IMR-90 (cell line): ENCODE measurements around the gene ANKMY1. TPM values are rescaled to one million over a fixed set of nuclear protein-coding genes. Genes with fewer than 3 reads are reported as not detected.

Source experiments
- ATAC-seq: fragments of 200-7000 bp; cut with Tn5 transposase; 2 replicates; pipeline ENCODE4 v1.9.1; 2020; ENCODE audit warnings: low read depth, mild to moderate bottlenecking, moderate library complexity
- BruUV-seq: library from RNA; stranded (reverse); fragments of 400-500 nt; replicated peaks from 2 replicates; lab custom pipeline; 2021; lab: Mats Ljungman, UMichigan
- CTCF ChIA-PET: fragments of 300-600 bp; formaldehyde crosslinking; extraction: SDS; loops from one replicate; lab custom pipeline; 2021; ENCODE audit warnings: antibody characterized with exemption; lab: Yijun Ruan, JAX
- POLR2A ChIA-PET: fragments of 300-600 bp; sonication (Branson Sonifier 250); formaldehyde crosslinking; loops from one replicate; lab custom pipeline; 2022; ENCODE audit warnings: antibody characterized with exemption; ENCODE audit not compliant: unreplicated experiment; lab: Charles Lee
- DNase-seq: peaks from one replicate; pipeline ENCODE4 v3.0.0; 2013
- H2AFZ ChIP-seq: replicated peaks from 2 replicates; pipeline ENCODE3; 2013; ENCODE audit warnings: low read length, mild to moderate bottlenecking; ENCODE audit not compliant: poor library complexity
- H2AK5ac ChIP-seq: 2 replicates; pipeline ENCODE4 v1.6.1; 2013; ENCODE audit warnings: low read depth, low read length, inconsistent platforms
- H2AK9ac ChIP-seq: replicated peaks from 2 replicates; pipeline ENCODE3; 2013; ENCODE audit warnings: mild to moderate bottlenecking, low read depth, low read length, moderate library complexity; ENCODE audit not compliant: poor library complexity
- H2BK120ac ChIP-seq: 2 replicates; pipeline ENCODE4 v1.6.1; 2013; ENCODE audit warnings: low read depth, low read length, inconsistent platforms
- H2BK15ac ChIP-seq: 3 replicates; pipeline ENCODE4 v1.6.1; 2013; ENCODE audit warnings: low read depth, low read length, inconsistent platforms
- H2BK20ac ChIP-seq: 2 replicates; pipeline ENCODE4 v1.6.1; 2013; ENCODE audit warnings: low read depth, mild to moderate bottlenecking, inconsistent platforms, low read length, moderate library complexity
- H2BK5ac ChIP-seq: 2 replicates; pipeline ENCODE4 v1.6.1; 2013; ENCODE audit warnings: mild to moderate bottlenecking, low read depth, low read length, inconsistent platforms; ENCODE audit not compliant: poor library complexity, severe bottlenecking
- H3K14ac ChIP-seq: replicated peaks from 2 replicates; pipeline ENCODE4 v1.6.1; 2013; ENCODE audit warnings: low read depth, low read length, inconsistent platforms
- H3K18ac ChIP-seq: 2 replicates; pipeline ENCODE4 v1.6.1; 2013; ENCODE audit warnings: low read depth, low read length, control low read depth
- H3K23ac ChIP-seq: 2 replicates; pipeline ENCODE4 v1.6.1; 2013; ENCODE audit warnings: low read depth, low read length, inconsistent platforms
- H3K27ac ChIP-seq: 2 replicates; pipeline ENCODE4 v1.5.1; 2013; ENCODE audit warnings: mild to moderate bottlenecking, control low read depth, low read length; ENCODE audit not compliant: insufficient read depth
- H3K27me3 ChIP-seq: 2 replicates; pipeline ENCODE4 v1.6.1; 2013; ENCODE audit warnings: low read length; ENCODE audit not compliant: control insufficient read depth, insufficient read depth
- H3K36me3 ChIP-seq: 2 replicates; pipeline ENCODE4 v1.6.1; 2013; ENCODE audit warnings: low read length, mixed read lengths; ENCODE audit not compliant: control insufficient read depth, insufficient read depth
- H3K4ac ChIP-seq: 2 replicates; pipeline ENCODE4 v1.6.1; 2013; ENCODE audit warnings: low read depth, low read length, inconsistent platforms
- H3K4me1 ChIP-seq: 2 replicates; pipeline ENCODE4 v1.6.1; 2013; ENCODE audit warnings: low read length, mixed read lengths; ENCODE audit not compliant: control insufficient read depth, insufficient read depth
- H3K4me2 ChIP-seq: 2 replicates; pipeline ENCODE4 v1.6.1; 2013; ENCODE audit warnings: low read depth, mild to moderate bottlenecking, control low read depth, low read length, moderate library complexity
- H3K4me3 ChIP-seq: 2 replicates; pipeline ENCODE4 v1.5.1; 2013; ENCODE audit warnings: low read depth, mild to moderate bottlenecking, control low read depth, low read length, moderate library complexity; ENCODE audit not compliant: insufficient read depth
- H3K56ac ChIP-seq: 2 replicates; pipeline ENCODE4 v1.6.1; 2013; ENCODE audit warnings: low read length, inconsistent platforms; ENCODE audit not compliant: insufficient read depth; ENCODE audit errors: extremely low read depth
- H3K79me1 ChIP-seq, 2 experiments: 2 replicates each; pipeline ENCODE4 v1.6.1; 2013; ENCODE audit warnings: low read length in 2 of 2, inconsistent platforms in 1 of 2, low read depth in 1 of 2
- H3K9ac ChIP-seq: 2 replicates; pipeline ENCODE4 v1.6.1; 2013; ENCODE audit warnings: low read depth, low read length, control low read depth
- H3K9me1 ChIP-seq: 2 replicates; pipeline ENCODE4 v1.6.1; 2013; ENCODE audit warnings: low read length, inconsistent platforms; ENCODE audit not compliant: insufficient read depth
- H3K9me3 ChIP-seq: 2 replicates; pipeline ENCODE4 v1.6.1; 2013; ENCODE audit warnings: low read length; ENCODE audit not compliant: control insufficient read depth, insufficient read depth
- H4K20me1 ChIP-seq: 2 replicates; pipeline ENCODE4 v1.6.1; 2013; ENCODE audit warnings: low read length, inconsistent platforms; ENCODE audit not compliant: insufficient read depth
- H4K5ac ChIP-seq: 2 replicates; pipeline ENCODE4 v1.6.1; 2013; ENCODE audit warnings: mild to moderate bottlenecking, low read depth, low read length, control low read depth
- H4K8ac ChIP-seq, 2 experiments: 2 replicates each; pipeline ENCODE4 v1.6.1; 2013; ENCODE audit warnings: low read depth in 2 of 2, low read length in 2 of 2, control low read depth in 1 of 2, inconsistent platforms in 1 of 2
- H4K91ac ChIP-seq: 2 replicates; pipeline ENCODE4 v1.6.1; 2013; ENCODE audit warnings: low read depth, low read length, inconsistent platforms; ENCODE audit not compliant: insufficient read depth
- CEBPB ChIP-seq: IDR thresholded peaks from 2 replicates; pipeline ENCODE4 v1.6.1; 2012; ENCODE audit warnings: low read depth, low read length, improper control_type of control experiment
- ELK1 ChIP-seq: fragments of 150-350 bp; IDR thresholded peaks from 2 replicates; pipeline ENCODE4 v1.6.1; 2016; ENCODE audit warnings: low read depth, mild to moderate bottlenecking, low read length, moderate library complexity, borderline replicate concordance
- FOS ChIP-seq: fragments of 150-350 bp; IDR thresholded peaks from 2 replicates; pipeline ENCODE4 v1.6.1; 2016; ENCODE audit warnings: low read depth, low read length
- MXI1 ChIP-seq: IDR thresholded peaks from 2 replicates; pipeline ENCODE4 v1.6.1; 2012; ENCODE audit warnings: low read depth, mild to moderate bottlenecking, low read length, moderate library complexity, borderline replicate concordance
- NFE2L2 ChIP-seq: fragments of 150-350 bp; IDR thresholded peaks from 2 replicates; pipeline ENCODE4 v1.6.1; 2016; ENCODE audit warnings: low read depth, mild to moderate bottlenecking, low read length
- POLR2A ChIP-seq: IDR thresholded peaks from 2 replicates; pipeline ENCODE4 v1.6.1; 2012; ENCODE audit warnings: mild to moderate bottlenecking, low read depth, low read length
- RFX5 ChIP-seq: IDR thresholded peaks from 2 replicates; pipeline ENCODE4 v1.8.0; 2012; ENCODE audit warnings: low read depth, mild to moderate bottlenecking, low read length, moderate library complexity
- WGBS, 2 experiments: methylation state at CpG; one replicate each; pipeline versions ENCODE4 v1.1.5 to v1.1.7; 2013; ENCODE audit warnings: missing lambda C conversion rate in 2 of 2; ENCODE audit not compliant: insufficient read length in 1 of 2; ENCODE audit errors: extremely low coverage in 2 of 2; 5-methylcytosine and 5-hydroxymethylcytosine counted together
- dilution Hi-C: fragments of 300-500 bp; cut with HindIII; formaldehyde crosslinking; loops from one replicate; pipeline ENCODE4 v1.14.3; 2018; ENCODE audit warnings: low sequenced_read_pairs; ENCODE audit not compliant: unreplicated experiment
- in situ Hi-C: fragments of 300-500 bp; cut with MboI; formaldehyde crosslinking; loops from 3 replicates; pipeline ENCODE4 v1.14.3; 2019; ENCODE audit warnings: low sequenced_read_pairs, inconsistent platforms, mixed read lengths
- intact Hi-C: fragments of 100-400 bp; cut with micrococcal nuclease; formaldehyde crosslinking; loops from 2 replicates; pipeline ENCODE4 v1.10.0; 2022
- polyA plus RNA-seq, 3 experiments: library from polyadenylated mRNA; depleted of rRNA; stranded (reverse); fragments of >200 nt; gene quantifications; 2 replicates each; pipeline ENCODE4 v1.2.3, GENCODE V29; 2012; ENCODE audit warnings: low replicate concordance in 1 of 3
- total RNA-seq: library from RNA; depleted of rRNA; stranded (reverse); fragments of >200 nt; gene quantifications from 2 replicates; pipeline ENCODE4 v1.2.3, GENCODE V29; 2012
- TF ChIP-seq, protein P1 (sequence below): conservative IDR thresholded peaks from 2 replicates; pipeline ENCODE4 v1.5.1; 2012; ENCODE audit warnings: mild to moderate bottlenecking, low read depth, low read length, improper control_type of control experiment

The ANKMY1 gene
- total and polyA plus RNA-seq, 2 of the 4 experiments (the other 2 are of a cell fraction) = 2.9 to 5.5 TPM

DNA sequence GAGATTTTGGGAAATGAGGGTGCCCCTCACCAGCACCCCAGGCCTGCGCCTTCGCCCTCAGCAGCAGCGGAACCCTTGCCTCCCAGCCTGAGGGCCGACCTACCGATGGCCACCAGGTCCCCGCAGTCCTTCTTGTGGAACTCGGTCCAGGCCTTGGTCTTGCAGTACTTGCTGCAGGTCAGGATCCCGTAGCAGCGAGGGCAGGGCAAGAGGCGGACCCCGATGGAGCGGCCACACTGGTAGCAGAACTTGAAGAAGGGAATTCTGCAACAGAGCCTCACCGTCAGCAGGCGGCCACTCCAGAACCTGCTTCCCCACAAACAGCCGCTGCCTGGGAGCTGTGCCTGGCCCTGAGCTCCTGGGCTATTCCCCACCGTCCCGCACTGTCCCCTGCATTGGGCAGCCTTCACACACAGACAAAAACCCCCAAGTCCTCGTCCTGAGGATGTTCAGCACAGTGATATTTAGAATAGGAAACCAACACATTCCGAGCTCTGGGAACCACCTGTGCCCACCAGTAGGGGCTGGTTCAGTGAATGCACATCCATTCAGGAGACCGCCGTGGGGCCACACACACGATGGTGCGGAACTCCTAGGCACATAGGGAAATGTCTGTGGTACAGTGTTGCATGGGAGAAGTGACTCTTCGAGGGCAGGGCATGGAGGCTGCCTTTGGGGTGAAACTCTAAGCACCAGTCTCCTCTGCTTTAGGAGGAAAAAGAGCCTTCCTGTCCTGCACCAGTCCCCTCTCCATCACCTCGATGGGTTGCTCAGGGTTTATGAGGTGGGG, 76.8 kb downstream of the ANKMY1 start:
- Histone ChIP-seq H4K91ac (no peak overlapping the region), H2BK5ac (no peak overlapping the region), H3K4me2 (no peak overlapping the region), H4K20me1 (no peaks in the 10 kb centered on the region), H3K4me3 (no peak overlapping the region), H3K56ac (no peak overlapping the region), H3K27ac (no peak overlapping the region), H2AK5ac (no peak overlapping the region), H3K4me1 (no peaks in the 10 kb centered on the region), H2AK9ac (no peak overlapping the region), H3K27me3 (no peaks in the 10 kb centered on the region), H2BK120ac (no peak overlapping the region), H3K79me1 (no peaks in the 10 kb centered on the region), H4K5ac (no peak overlapping the region), H3K9me1 (no peaks in the 10 kb centered on the region), H2BK20ac (no peak overlapping the region), H2AFZ (no peak overlapping the region), H2BK15ac (no peak overlapping the region), H3K23ac (no peak overlapping the region), H3K4ac (no peak overlapping the region), H4K8ac (no peak overlapping the region), H3K9ac (no peak overlapping the region), H3K14ac (no peak overlapping the region), H3K9me3 (no peaks in the 10 kb centered on the region), H3K18ac (no peak overlapping the region), H3K36me3 (no peaks in the 10 kb centered on the region)
- intact Hi-C loops (no loop called here), dilution Hi-C loops (no loop called here), in situ Hi-C loops (no loop called here)
- DNase-seq = no peak
- POLR2A ChIA-PET = no interaction called here
- no TSS peak for BruUV-seq
- no CpG with 5 or more reads among the region's 25 CpGs for WGBS, 2 experiments
- CTCF ChIA-PET = no interaction called here
- TF ChIP-seq RFX5 = no peak
- TF ChIP-seq, protein P1, sequence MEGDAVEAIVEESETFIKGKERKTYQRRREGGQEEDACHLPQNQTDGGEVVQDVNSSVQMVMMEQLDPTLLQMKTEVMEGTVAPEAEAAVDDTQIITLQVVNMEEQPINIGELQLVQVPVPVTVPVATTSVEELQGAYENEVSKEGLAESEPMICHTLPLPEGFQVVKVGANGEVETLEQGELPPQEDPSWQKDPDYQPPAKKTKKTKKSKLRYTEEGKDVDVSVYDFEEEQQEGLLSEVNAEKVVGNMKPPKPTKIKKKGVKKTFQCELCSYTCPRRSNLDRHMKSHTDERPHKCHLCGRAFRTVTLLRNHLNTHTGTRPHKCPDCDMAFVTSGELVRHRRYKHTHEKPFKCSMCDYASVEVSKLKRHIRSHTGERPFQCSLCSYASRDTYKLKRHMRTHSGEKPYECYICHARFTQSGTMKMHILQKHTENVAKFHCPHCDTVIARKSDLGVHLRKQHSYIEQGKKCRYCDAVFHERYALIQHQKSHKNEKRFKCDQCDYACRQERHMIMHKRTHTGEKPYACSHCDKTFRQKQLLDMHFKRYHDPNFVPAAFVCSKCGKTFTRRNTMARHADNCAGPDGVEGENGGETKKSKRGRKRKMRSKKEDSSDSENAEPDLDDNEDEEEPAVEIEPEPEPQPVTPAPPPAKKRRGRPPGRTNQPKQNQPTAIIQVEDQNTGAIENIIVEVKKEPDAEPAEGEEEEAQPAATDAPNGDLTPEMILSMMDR = no peak
- no peak for TF ChIP-seq POLR2A
- TF ChIP-seq NFE2L2 = no peak
- no peak for TF ChIP-seq MXI1
- no peak for TF ChIP-seq FOS
- no peak for TF ChIP-seq ELK1
- no peak for TF ChIP-seq CEBPB
- ATAC-seq = no peak
